ENCODE measurements around the gene HDDC3. TPM values are rescaled to one million over a fixed set of nuclear protein-coding genes. Genes with fewer than 3 reads are reported as not detected.

Gene HDDC3
- total and polyA plus RNA-seq, 9 of the 15 experiments (the other 6 are each of a cell fraction or from before 2014, with no cell fraction given), result 14.9 to 55.8 (median 36.9) TPM

- TF ChIP-seq TFAP4 (CRISPR knock-in tag; IDR thresholded peaks at IDR 0.05; ENCODE audit: borderline replicate concordance), result peak; percentile 52; the same call in 1 of the 2 replicates
- peak in 1 of 2 experiments; percentile 66 for TF ChIP-seq E2F6 (IDR thresholded peaks at IDR 0.05; ENCODE audit: borderline replicate concordance in 1 of 2, extremely low read depth in 1 of 2, insufficient read depth in 1 of 2, insufficient read length in 1 of 2, low read depth in 1 of 2, low read length in 1 of 2, poor library complexity in 1 of 2, severe bottlenecking in 1 of 2)
- no peak for TF ChIP-seq ZNF3 (CRISPR knock-in tag; IDR thresholded peaks at IDR 0.05)
- TF ChIP-seq ATF6 (CRISPR knock-in tag; IDR thresholded peaks at IDR 0.05), result no peak
- TF ChIP-seq ZBTB8A (IDR thresholded peaks at IDR 0.05; ENCODE audit: partially characterized antibody), result no peak
- TF ChIP-seq CC2D1A (IDR thresholded peaks at IDR 0.05), result no peak
- TF ChIP-seq ZNF253 (CRISPR knock-in tag; conservative IDR thresholded peaks at IDR 0.05), result no peak
- TF ChIP-seq TAF7 (tag; IDR thresholded peaks at IDR 0.05), result no peak
- TF ChIP-seq KAT8 (IDR thresholded peaks at IDR 0.05; ENCODE audit: low read depth), result no peak
- no peak for TF ChIP-seq SPI1 (IDR thresholded peaks at IDR 0.05; ENCODE audit: borderline replicate concordance, low read depth, low read length)
- TF ChIP-seq ZFX (CRISPR knock-in tag; IDR thresholded peaks at IDR 0.05), result peak; percentile 54
- TF ChIP-seq GABPB2 (CRISPR knock-in tag; conservative IDR thresholded peaks at IDR 0.05), result no peak
- TF ChIP-seq BHLHE40 (IDR thresholded peaks at IDR 0.05; ENCODE audit: low read length), result no peak; the same call in none of the 2 replicates
- no peak for TF ChIP-seq ZBED1 (IDR thresholded peaks at IDR 0.05)
- TF ChIP-seq CBX5 (IDR thresholded peaks at IDR 0.05; ENCODE audit: borderline replicate concordance, low read depth), result no peak
- TF ChIP-seq MTA1 (IDR thresholded peaks at IDR 0.05; ENCODE audit: borderline replicate concordance), result no peak
- no peak for TF ChIP-seq ZNF551 (CRISPR knock-in tag; IDR thresholded peaks at IDR 0.05)
- no peak for TF ChIP-seq NFYB (IDR thresholded peaks at IDR 0.05; ENCODE audit: extremely low read depth, insufficient read length)
- TF ChIP-seq ZNF24 (IDR thresholded peaks at IDR 0.05), result peak; percentile 54; the same call in 1 of the 2 replicates
- no peak for TF ChIP-seq ZNF511 (CRISPR knock-in tag; IDR thresholded peaks at IDR 0.05)
- TF ChIP-seq MXD1 (CRISPR knock-in tag; IDR thresholded peaks at IDR 0.05; ENCODE audit: borderline replicate concordance, poor library complexity, severe bottlenecking), result no peak
- TF ChIP-seq NUFIP1 (IDR thresholded peaks at IDR 0.05; ENCODE audit: partially characterized antibody), result no peak
- TF ChIP-seq RFX7 (CRISPR knock-in tag; IDR thresholded peaks at IDR 0.05), result no peak
Measured at GRCh38 chr15:90902840-90903732, 29.3 kb downstream of the HDDC3 start, which contains the start of gene MAN2A2 (continued).
